Type B pancreatic cell (in vitro differentiated cells): ENCODE measurements around the gene DNAJC12. TPM values are rescaled to one million over a fixed set of nuclear protein-coding genes. Genes with fewer than 3 reads are reported as not detected.

Experiments
- DNase-seq: peaks from one replicate; pipeline ENCODE4 v3.0.0; 2021; ENCODE audit warnings: mixed read lengths; ENCODE audit not compliant: unreplicated experiment; ENCODE audit errors: extremely low spot score
- H3K27ac Mint-ChIP-seq: 2 replicates; pipeline ENCODE4 v1.8.0; 2021; ENCODE audit warnings: mild to moderate bottlenecking, mixed read lengths
- H3K27me3 Mint-ChIP-seq: 2 replicates; pipeline ENCODE4 v1.8.0; 2021; ENCODE audit warnings: mixed read lengths
- H3K36me3 Mint-ChIP-seq: 2 replicates; pipeline ENCODE4 v1.8.0; 2021; ENCODE audit warnings: mixed read lengths
- H3K4me1 Mint-ChIP-seq: one replicate; pipeline ENCODE4 v1.8.0; 2021; ENCODE audit warnings: mixed read lengths; ENCODE audit not compliant: unreplicated experiment
- H3K4me3 Mint-ChIP-seq: 2 replicates; pipeline ENCODE4 v1.8.0; 2021; ENCODE audit warnings: mild to moderate bottlenecking, mixed read lengths
- H3K9me3 Mint-ChIP-seq: 2 replicates; pipeline ENCODE4 v1.8.0; 2021; ENCODE audit warnings: mixed read lengths
- total RNA-seq: library from RNA; stranded (reverse); gene quantifications from 2 replicates; pipeline ENCODE4 v1.2.1, GENCODE V29; 2021; ENCODE audit warnings: low replicate concordance
- TF ChIP-seq, protein P1 (sequence below): fragments of 200-600 bp; sonication (generic); conservative IDR thresholded peaks from 2 replicates; pipeline ENCODE4 v1.5.0; 2021; ENCODE audit warnings: antibody characterized with exemption, mild to moderate bottlenecking

Gene DNAJC12
- total RNA-seq, 1 donor from 2014 or later, result 15.7 TPM

DNA sequence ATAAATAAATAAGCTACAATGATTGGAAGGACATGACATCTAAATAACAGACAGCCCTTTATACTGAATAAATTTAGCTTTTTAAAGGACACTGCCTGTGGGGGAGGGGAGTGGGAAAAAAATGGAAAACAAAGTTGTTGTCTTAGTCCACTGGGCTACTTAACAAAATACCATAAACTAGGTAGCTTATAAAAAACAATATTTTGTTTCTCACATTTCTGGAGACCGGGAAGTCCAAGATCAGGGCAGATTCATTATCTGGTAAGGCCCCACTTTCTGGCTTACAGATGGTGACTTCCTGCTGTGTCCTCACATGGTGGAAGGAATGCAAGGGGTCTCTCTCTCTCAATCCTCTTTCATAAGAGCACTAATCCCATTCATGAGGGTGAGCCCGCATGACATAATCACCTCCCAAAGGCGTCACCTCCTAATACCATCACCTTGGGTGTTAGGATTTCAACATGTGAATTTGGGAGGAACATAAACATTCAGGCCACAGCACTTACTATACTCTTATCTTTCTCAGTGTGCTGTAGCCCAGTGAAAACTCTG is 43.0 kb downstream of the DNAJC12 start:
- TF ChIP-seq, protein P1, sequence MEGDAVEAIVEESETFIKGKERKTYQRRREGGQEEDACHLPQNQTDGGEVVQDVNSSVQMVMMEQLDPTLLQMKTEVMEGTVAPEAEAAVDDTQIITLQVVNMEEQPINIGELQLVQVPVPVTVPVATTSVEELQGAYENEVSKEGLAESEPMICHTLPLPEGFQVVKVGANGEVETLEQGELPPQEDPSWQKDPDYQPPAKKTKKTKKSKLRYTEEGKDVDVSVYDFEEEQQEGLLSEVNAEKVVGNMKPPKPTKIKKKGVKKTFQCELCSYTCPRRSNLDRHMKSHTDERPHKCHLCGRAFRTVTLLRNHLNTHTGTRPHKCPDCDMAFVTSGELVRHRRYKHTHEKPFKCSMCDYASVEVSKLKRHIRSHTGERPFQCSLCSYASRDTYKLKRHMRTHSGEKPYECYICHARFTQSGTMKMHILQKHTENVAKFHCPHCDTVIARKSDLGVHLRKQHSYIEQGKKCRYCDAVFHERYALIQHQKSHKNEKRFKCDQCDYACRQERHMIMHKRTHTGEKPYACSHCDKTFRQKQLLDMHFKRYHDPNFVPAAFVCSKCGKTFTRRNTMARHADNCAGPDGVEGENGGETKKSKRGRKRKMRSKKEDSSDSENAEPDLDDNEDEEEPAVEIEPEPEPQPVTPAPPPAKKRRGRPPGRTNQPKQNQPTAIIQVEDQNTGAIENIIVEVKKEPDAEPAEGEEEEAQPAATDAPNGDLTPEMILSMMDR, result no peak
- H3K27me3 Mint-ChIP-seq, result no peaks in the 10 kb centered on the region
- peaks cover 5% of the 10 kb centered on the region for H3K4me1 Mint-ChIP-seq
- H3K36me3 Mint-ChIP-seq, result no peaks in the 10 kb centered on the region
- DNase-seq, result no peak
- H3K4me3 Mint-ChIP-seq, result no peak overlapping the region
- no peak overlapping the region for H3K27ac Mint-ChIP-seq
- H3K9me3 Mint-ChIP-seq, result no peaks in the 10 kb centered on the region

DNA sequence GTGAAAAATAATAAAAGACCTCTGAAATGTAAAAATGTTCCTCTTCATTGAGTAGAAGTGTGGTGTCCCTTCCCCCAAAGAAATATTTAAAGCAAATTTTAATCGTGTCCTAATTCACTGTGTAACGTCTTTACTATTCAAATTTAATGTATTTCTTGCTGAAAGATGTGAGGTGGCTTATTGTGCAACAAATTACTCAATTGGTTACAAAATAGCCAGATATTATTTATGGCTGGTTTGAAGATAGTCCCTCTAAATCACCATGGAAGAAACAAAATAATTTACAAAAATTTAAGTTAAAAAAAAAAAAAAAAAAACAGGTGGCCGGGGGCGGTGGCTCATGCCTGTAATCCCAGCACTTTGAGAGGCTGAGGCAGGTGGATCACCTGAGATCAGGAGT is 43.7 kb downstream of the DNAJC12 start:
- DNase-seq, result no peak
- H3K36me3 Mint-ChIP-seq, result no peaks in the 10 kb centered on the region

GRCh38 chr10:67793313-67793712 is 44.7 kb downstream of the DNAJC12 start:
- no peaks in the 10 kb centered on the region for H3K36me3 Mint-ChIP-seq
- no peak overlapping the region for H3K27ac Mint-ChIP-seq
- TF ChIP-seq, protein P1, result no peak
- H3K9me3 Mint-ChIP-seq, result no peaks in the 10 kb centered on the region
- H3K4me1 Mint-ChIP-seq, result peaks cover 5% of the 10 kb centered on the region
- DNase-seq, result no peak
- peaks cover 3% of the 10 kb centered on the region for H3K27me3 Mint-ChIP-seq
- no peak overlapping the region for H3K4me3 Mint-ChIP-seq

More for the DNA sequence above, 43.7 kb downstream of the DNAJC12 start:
- Mint-ChIP-seq H3K27me3 (no peaks in the 10 kb centered on the region), H3K4me1 (peaks cover 5% of the 10 kb centered on the region), H3K9me3 (no peaks in the 10 kb centered on the region), H3K27ac (no peak overlapping the region), H3K4me3 (no peak overlapping the region)
- TF ChIP-seq, protein P1, result no peak

GRCh38 chr10:67792653-67793052 is 45.3 kb downstream of the DNAJC12 start:
- TF ChIP-seq, protein P1, result no peak
- Mint-ChIP-seq H3K4me1 (peaks cover 5% of the 10 kb centered on the region), H3K4me3 (no peak overlapping the region), H3K9me3 (no peaks in the 10 kb centered on the region), H3K27ac (no peak overlapping the region), H3K36me3 (no peaks in the 10 kb centered on the region), H3K27me3 (peaks cover 4% of the 10 kb centered on the region)
- no peak for DNase-seq

DNA sequence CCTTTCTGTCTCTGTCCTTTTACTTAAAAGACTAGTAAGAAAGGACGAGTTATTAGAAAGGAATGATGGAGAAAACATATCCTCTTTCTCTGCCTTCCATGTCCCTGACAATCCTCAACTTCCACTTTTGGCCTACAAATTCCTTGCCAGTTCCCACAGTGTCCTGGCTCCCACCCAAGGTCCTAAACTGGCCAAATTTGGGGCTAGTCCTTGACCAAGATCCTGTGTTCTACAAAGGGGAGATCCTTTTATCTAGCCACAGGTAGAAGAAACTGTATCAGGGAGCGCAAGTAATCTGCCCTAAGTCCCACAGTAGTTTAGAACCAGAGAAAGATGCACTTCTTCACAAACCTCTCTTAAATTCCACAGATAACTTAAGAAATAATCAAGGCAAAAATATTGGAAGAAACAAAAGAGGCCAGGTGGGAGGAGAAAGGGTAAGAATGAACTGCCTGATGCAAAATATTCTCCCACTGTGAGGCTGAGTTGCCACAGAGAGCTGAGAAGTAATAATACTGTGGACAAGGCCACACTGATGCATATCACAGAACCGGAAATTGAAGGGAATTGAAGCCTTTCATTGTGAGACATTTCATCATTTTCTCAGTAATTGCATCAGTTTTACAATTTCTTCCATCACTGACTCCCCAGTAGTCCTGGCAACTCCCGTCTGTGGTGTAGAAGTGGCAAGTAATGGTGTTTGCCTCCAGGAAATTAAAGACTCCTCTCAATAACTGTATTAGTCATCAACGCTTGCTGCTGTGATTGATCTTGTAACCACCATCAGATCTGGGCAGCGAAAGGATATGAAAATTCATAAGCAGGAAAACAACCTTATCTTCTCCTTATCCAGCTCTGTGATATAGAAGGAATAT is 47.2 kb downstream of the DNAJC12 start:
- H3K9me3 Mint-ChIP-seq, result no peaks in the 10 kb centered on the region
- H3K36me3 Mint-ChIP-seq, result no peaks in the 10 kb centered on the region
- H3K27me3 Mint-ChIP-seq, result peaks cover 4% of the 10 kb centered on the region
- no peak overlapping the region for H3K4me3 Mint-ChIP-seq
- no peak for DNase-seq
- peaks cover 5% of the 10 kb centered on the region for H3K4me1 Mint-ChIP-seq
- H3K27ac Mint-ChIP-seq, result no peak overlapping the region
- TF ChIP-seq, protein P1, result no peak
